ENCODE measurements around the gene PRKAR1B.
"Not testable (repeated sequence)": the region's sequence is repeated elsewhere in the genome, so short reads cannot be mapped to it uniquely, and the experiment has no call there.

DNA sequence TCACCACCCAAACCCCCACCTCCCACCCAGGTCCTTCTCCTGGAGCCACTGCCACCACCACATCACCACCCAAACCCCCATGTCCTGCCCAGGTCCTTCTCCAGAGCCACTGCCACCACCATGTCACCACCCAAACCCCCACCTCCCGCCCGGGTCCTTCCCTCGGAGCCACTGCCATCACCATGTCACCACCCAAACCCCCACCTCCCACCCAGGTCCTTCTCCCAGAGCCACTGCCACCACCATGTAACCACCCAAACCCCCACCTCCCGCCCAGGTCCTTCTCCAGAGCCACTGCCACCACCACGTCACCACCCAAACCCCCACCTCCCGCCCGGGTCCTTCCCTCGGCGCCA lies 175.5 kb downstream of the PRKAR1B start:
- TF ChIP-seq, protein P1, sequence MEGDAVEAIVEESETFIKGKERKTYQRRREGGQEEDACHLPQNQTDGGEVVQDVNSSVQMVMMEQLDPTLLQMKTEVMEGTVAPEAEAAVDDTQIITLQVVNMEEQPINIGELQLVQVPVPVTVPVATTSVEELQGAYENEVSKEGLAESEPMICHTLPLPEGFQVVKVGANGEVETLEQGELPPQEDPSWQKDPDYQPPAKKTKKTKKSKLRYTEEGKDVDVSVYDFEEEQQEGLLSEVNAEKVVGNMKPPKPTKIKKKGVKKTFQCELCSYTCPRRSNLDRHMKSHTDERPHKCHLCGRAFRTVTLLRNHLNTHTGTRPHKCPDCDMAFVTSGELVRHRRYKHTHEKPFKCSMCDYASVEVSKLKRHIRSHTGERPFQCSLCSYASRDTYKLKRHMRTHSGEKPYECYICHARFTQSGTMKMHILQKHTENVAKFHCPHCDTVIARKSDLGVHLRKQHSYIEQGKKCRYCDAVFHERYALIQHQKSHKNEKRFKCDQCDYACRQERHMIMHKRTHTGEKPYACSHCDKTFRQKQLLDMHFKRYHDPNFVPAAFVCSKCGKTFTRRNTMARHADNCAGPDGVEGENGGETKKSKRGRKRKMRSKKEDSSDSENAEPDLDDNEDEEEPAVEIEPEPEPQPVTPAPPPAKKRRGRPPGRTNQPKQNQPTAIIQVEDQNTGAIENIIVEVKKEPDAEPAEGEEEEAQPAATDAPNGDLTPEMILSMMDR (conservative IDR thresholded peaks at IDR 0.05): not testable (repeated sequence)
- not testable (repeated sequence) for TF ChIP-seq ZFX (IDR thresholded peaks at IDR 0.05)

Data from C4-2B (cell line).